Measurements from ENCODE around the gene HTR2A. TPM values are rescaled to one million over a fixed set of nuclear protein-coding genes. Genes with fewer than 3 reads are reported as not detected.

The HTR2A gene
- total RNA-seq, 6 experiments from 2014 or later = 0.04 TPM; not detected in 5

DNA sequence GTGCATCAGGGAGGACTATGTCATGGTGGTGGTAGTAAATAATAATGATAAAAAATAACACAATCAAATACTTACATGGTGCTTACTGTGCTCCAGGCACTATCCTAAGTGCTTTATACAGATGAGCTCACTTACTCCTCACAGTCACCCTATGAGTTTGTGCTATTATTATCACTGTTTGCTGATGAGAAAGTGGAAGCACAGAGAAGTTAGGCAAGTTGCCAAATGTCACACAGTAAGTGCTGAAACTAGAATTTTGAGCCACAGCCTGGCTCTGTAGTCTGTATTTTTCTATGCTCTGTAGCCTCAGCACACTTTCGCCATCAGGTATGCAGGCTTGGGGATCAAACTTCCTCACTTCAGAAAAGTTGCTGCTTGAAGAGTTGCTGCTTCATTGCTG lies 46.6 kb downstream of the HTR2A start:
- ATAC-seq = no peak
- Histone ChIP-seq H3K36me3 (no peaks in the 10 kb centered on the region), H3K4me3 (no peak overlapping the region), H3K27me3 (no peaks in the 10 kb centered on the region), H3K4me1 (no peaks in the 10 kb centered on the region), H3K9me3 (no peaks in the 10 kb centered on the region), H3K27ac (no peak overlapping the region)
- intact Hi-C loops (cut with DNase I) = no loop called here
- no CpG with 5 or more reads among the region's 1 CpG for WGBS (ENCODE audit: insufficient coverage, low coverage, low lambda C conversion rate, missing lambda C conversion rate)
- TF ChIP-seq, protein P1, sequence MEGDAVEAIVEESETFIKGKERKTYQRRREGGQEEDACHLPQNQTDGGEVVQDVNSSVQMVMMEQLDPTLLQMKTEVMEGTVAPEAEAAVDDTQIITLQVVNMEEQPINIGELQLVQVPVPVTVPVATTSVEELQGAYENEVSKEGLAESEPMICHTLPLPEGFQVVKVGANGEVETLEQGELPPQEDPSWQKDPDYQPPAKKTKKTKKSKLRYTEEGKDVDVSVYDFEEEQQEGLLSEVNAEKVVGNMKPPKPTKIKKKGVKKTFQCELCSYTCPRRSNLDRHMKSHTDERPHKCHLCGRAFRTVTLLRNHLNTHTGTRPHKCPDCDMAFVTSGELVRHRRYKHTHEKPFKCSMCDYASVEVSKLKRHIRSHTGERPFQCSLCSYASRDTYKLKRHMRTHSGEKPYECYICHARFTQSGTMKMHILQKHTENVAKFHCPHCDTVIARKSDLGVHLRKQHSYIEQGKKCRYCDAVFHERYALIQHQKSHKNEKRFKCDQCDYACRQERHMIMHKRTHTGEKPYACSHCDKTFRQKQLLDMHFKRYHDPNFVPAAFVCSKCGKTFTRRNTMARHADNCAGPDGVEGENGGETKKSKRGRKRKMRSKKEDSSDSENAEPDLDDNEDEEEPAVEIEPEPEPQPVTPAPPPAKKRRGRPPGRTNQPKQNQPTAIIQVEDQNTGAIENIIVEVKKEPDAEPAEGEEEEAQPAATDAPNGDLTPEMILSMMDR (IDR thresholded peaks at IDR 0.05) = no peak
- TF ChIP-seq POLR2A (IDR thresholded peaks at IDR 0.05) = no peak
- no peak for DNase-seq

DNA sequence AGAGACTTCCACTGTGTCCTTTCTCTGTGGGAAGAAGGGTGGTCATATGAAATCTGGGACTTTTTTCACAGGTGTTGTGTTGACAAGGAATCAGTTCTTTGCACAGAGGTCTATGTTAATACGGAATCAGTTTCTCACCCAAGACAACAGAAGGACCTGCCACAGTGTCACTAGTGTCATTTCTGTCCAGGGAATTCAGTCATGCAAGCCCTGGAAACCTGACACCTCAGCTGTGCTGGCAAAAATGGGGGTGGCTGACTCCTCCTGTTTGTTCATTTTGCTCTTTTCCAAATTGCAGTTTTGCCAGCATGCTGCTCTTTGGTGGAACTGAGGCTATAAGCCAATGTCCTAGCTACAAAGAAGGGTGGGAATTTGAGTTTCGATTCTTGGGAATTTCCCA lies 50.1 kb downstream of the HTR2A start:
- H3K27me3 ChIP-seq = no peaks in the 10 kb centered on the region
- H3K27ac ChIP-seq = no peak overlapping the region
- 57% methylated on average over 1 of the region's 2 CpGs for WGBS (ENCODE audit: insufficient coverage, low coverage, low lambda C conversion rate, missing lambda C conversion rate)
- H3K9me3 ChIP-seq = no peaks in the 10 kb centered on the region
- intact Hi-C loops (cut with DNase I) = no loop called here
- no peak for TF ChIP-seq POLR2A (IDR thresholded peaks at IDR 0.05)
- TF ChIP-seq, protein P1 (IDR thresholded peaks at IDR 0.05) = no peak
- H3K36me3 ChIP-seq = no peaks in the 10 kb centered on the region
- ATAC-seq = no peak
- no peaks in the 10 kb centered on the region for H3K4me1 ChIP-seq
- H3K4me3 ChIP-seq = no peak overlapping the region
- no peak for DNase-seq

DNA sequence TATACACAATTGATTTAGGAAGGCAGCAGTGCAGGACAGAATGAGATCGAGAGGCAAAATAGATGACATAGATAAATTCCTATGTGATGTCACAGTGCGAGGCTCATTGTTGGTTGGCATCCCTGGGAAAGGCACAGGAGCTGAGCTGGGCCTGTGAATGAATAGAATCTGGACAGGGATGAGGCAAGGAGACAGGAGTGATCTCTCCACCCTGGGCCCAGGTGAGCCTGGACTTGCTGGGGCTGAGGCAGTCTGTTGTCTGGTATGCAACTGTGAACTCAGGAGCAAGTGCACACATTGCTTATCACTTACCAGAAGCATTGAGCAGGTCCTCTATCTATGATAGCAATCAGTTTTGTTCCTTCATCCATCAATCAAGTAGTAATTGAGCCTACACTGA lies 51.7 kb downstream of the HTR2A start:
- intact Hi-C loops (cut with DNase I) = no loop called here
- WGBS (ENCODE audit: insufficient coverage, low coverage, low lambda C conversion rate, missing lambda C conversion rate) = 56% methylated on average over 1 of the region's 2 CpGs
- Histone ChIP-seq H3K36me3 (no peaks in the 10 kb centered on the region), H3K4me1 (no peaks in the 10 kb centered on the region), H3K9me3 (no peaks in the 10 kb centered on the region), H3K27ac (no peak overlapping the region), H3K4me3 (no peak overlapping the region), H3K27me3 (no peaks in the 10 kb centered on the region)
- DNase-seq (no peak), ATAC-seq (no peak)
- TF ChIP-seq POLR2A (IDR thresholded peaks at IDR 0.05) = no peak
- TF ChIP-seq, protein P1 (IDR thresholded peaks at IDR 0.05) = no peak

DNA sequence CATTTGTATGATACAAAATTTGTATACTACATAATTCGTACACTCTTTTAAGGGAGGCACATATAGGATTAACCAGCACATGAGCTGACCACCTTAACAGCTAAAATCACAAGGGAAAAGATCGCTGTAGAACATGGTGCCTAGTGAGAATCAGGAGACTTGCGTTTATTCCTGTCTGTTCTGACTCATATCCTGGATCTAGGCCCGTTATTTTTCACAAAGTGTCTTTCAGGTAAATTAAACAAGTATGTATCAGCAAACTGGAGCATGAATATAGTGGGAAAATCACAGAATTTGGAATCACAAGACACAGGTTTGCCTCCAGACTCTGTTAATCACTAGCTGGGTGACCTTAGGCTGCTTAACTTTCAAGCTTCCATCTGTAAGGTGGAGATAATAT lies 52.4 kb downstream of the HTR2A start:
- no peak overlapping the region for H3K4me3 ChIP-seq
- no peaks in the 10 kb centered on the region for H3K27me3 ChIP-seq
- H3K36me3 ChIP-seq = no peaks in the 10 kb centered on the region
- no peak for DNase-seq
- WGBS (ENCODE audit: insufficient coverage, low coverage, low lambda C conversion rate, missing lambda C conversion rate) = 75% methylated on average over 4 of the region's 4 CpGs
- H3K27ac ChIP-seq = no peak overlapping the region
- no peaks in the 10 kb centered on the region for H3K4me1 ChIP-seq
- no peak for ATAC-seq
- intact Hi-C loops (cut with DNase I) = no loop called here
- TF ChIP-seq, protein P1 (IDR thresholded peaks at IDR 0.05) = no peak
- no peak for TF ChIP-seq POLR2A (IDR thresholded peaks at IDR 0.05)
- H3K9me3 ChIP-seq = no peaks in the 10 kb centered on the region

DNA sequence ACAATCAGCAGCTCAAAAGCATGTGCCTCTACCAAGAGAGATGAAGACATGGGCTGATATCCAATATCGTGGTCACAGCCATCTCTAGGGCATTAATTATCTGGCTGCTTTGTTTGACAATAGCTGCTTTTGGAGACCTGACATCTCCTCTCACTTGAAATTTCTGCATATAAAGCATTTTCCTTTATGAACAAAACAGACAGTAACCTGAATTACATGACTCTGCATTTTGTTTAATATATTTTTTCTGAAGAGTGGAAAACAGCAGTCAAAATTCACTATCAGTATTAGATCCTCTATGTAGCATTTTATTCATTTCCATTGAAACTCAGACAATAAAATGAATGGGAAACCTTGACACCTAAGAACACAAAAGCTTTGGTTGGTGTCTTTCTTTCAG lies 57.5 kb downstream of the HTR2A start:
- no peaks in the 10 kb centered on the region for H3K4me1 ChIP-seq
- ATAC-seq (no peak), DNase-seq (no peak)
- no peaks in the 10 kb centered on the region for H3K36me3 ChIP-seq
- intact Hi-C loops (cut with DNase I) = no loop called here
- 62% methylated on average over 1 of the region's 1 CpG for WGBS (ENCODE audit: insufficient coverage, low coverage, low lambda C conversion rate, missing lambda C conversion rate)
- H3K9me3 ChIP-seq = no peaks in the 10 kb centered on the region
- H3K27ac ChIP-seq = no peak overlapping the region
- TF ChIP-seq, protein P1 (IDR thresholded peaks at IDR 0.05) = no peak
- TF ChIP-seq POLR2A (IDR thresholded peaks at IDR 0.05) = no peak
- H3K27me3 ChIP-seq = no peaks in the 10 kb centered on the region
- H3K4me3 ChIP-seq = no peak overlapping the region
